Neutrophil (primary cell): Measurements from ENCODE around the gene ZNF407.

Source experiments
- H3K27ac ChIP-seq: fragments of 200-600 bp; sonication (generic); 2 replicates; pipeline ENCODE4 v1.5.1; 2016; ENCODE audit warnings: mild to moderate bottlenecking, moderate library complexity
- H3K27me3 ChIP-seq: fragments of 200-600 bp; sonication (generic); 2 replicates; pipeline ENCODE4 v1.6.0; 2016; ENCODE audit warnings: mild to moderate bottlenecking
- H3K36me3 ChIP-seq: fragments of 200-600 bp; sonication (generic); 2 replicates; pipeline ENCODE4 v1.5.1; 2017
- H3K4me1 ChIP-seq, 2 experiments: fragments of 200-600 bp in 1 of 2; sonication (generic) in 1 of 2; 1 replicate in 1 of 2; 2 replicates in 1 of 2; pipeline versions ENCODE4 v1.5.1 to v1.6.1; 2013 to 2016; ENCODE audit warnings: low read depth in 1 of 2, low read length in 1 of 2, mild to moderate bottlenecking in 1 of 2, moderate library complexity in 1 of 2; ENCODE audit not compliant: control insufficient read depth in 1 of 2, insufficient read depth in 1 of 2
- H3K4me3 ChIP-seq, 2 experiments: fragments of 200-600 bp in 1 of 2; sonication (generic) in 1 of 2; 1 replicate in 1 of 2; 2 replicates in 1 of 2; pipeline ENCODE4 v1.5.1; 2013 to 2016; ENCODE audit warnings: low read depth in 1 of 2, low read length in 1 of 2, mild to moderate bottlenecking in 1 of 2, moderate library complexity in 1 of 2
- H3K9me3 ChIP-seq: fragments of 200-600 bp; sonication (generic); 2 replicates; pipeline ENCODE4 v1.5.1; 2016
- TF ChIP-seq, protein P1 (sequence below): fragments of 200-600 bp; sonication (generic); IDR thresholded peaks from 2 replicates; pipeline ENCODE4 v1.5.1; 2016; ENCODE audit warnings: antibody characterized with exemption

ZNF407 gene

DNA sequence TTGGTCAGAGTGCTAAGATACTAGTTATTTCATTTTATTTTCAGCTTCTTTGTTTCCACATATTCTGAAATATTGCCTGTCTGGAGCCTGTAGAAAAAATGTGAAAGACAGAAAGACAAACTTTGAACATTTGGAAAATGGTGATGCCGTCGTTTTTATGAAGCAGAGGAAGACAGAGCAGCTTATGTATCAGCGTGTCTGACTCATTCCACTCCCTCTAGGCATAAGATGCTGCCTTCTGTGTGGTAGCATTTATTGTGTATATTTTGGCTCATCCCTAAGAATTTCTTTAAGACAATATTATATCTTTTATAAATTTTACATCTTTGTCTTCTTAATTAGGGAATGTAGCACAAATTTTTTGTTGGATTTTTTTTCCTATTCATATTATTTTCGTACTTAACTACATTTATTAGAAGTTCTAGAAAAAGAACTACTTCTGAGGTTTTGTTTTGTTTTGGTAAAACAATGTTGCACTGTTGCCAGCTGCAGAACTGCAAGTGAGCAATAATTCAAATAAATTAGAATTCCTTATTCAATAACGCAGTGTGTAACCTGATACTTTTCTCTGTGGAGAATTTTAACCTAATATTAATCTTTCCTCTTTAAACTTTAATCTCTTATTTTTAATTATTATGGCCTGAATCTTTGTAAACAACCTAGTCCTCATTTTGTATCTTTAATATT, 300.4 kb downstream of the ZNF407 start:
- no peak overlapping the region for H3K4me3 ChIP-seq
- TF ChIP-seq, protein P1, sequence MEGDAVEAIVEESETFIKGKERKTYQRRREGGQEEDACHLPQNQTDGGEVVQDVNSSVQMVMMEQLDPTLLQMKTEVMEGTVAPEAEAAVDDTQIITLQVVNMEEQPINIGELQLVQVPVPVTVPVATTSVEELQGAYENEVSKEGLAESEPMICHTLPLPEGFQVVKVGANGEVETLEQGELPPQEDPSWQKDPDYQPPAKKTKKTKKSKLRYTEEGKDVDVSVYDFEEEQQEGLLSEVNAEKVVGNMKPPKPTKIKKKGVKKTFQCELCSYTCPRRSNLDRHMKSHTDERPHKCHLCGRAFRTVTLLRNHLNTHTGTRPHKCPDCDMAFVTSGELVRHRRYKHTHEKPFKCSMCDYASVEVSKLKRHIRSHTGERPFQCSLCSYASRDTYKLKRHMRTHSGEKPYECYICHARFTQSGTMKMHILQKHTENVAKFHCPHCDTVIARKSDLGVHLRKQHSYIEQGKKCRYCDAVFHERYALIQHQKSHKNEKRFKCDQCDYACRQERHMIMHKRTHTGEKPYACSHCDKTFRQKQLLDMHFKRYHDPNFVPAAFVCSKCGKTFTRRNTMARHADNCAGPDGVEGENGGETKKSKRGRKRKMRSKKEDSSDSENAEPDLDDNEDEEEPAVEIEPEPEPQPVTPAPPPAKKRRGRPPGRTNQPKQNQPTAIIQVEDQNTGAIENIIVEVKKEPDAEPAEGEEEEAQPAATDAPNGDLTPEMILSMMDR: no peak
- peaks cover 3 to 6% of the 10 kb centered on the region in 2 experiments for H3K4me1 ChIP-seq
- no peaks in the 10 kb centered on the region for H3K36me3 ChIP-seq
- H3K27ac ChIP-seq: no peak overlapping the region
- H3K9me3 ChIP-seq: no peaks in the 10 kb centered on the region
- no peaks in the 10 kb centered on the region for H3K27me3 ChIP-seq

DNA sequence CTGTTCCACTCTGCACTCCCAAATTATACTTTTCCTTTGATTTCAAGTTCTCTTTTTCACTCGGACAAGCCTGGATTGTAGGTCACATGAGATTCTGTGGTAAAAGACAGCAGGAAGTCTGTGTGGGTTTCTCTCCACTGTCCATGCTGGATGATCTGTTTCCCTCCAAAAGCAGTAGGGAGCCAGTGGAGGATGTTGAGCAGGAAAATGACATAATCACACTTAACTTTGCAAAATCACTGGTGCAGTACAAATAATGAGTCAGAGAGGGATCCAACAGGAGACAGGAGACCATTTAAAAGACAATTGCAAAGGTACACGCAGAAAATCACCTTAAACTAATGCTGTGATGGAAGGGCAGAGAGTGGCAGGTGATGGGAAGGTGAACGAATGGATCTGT, 301.3 kb downstream of the ZNF407 start:
- Histone ChIP-seq H3K9me3 (no peaks in the 10 kb centered on the region), H3K27ac (no peak overlapping the region), H3K4me1 (peaks cover 3 to 6% of the 10 kb centered on the region in 2 experiments), H3K36me3 (no peaks in the 10 kb centered on the region), H3K27me3 (no peaks in the 10 kb centered on the region), H3K4me3 (no peak overlapping the region)
- TF ChIP-seq, protein P1: no peak

DNA sequence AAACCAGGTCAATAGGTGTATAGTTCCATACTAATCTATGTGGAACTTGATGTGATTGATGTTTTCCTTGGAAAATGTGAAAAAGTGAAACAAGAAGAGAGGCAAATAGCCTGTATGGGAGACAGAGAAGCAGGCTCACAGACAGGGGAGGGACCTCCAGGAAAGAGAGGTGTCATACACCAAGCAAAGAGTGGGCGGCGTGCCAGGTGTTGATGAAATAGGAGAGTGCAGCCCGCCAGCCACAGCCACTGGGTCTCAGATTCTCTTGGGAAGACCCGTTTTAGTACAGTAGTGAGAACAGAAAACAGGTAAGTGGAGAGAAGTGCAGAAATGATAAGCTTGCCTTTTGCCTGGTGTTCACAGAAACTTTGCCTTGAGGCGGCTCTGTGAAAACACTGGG, 301.9 kb downstream of the ZNF407 start:
- Histone ChIP-seq H3K9me3 (no peaks in the 10 kb centered on the region), H3K36me3 (no peaks in the 10 kb centered on the region), H3K27me3 (no peaks in the 10 kb centered on the region), H3K4me1 (peaks cover 3 to 6% of the 10 kb centered on the region in 2 experiments), H3K27ac (no peak overlapping the region), H3K4me3 (no peak overlapping the region)
- TF ChIP-seq, protein P1: no peak

DNA sequence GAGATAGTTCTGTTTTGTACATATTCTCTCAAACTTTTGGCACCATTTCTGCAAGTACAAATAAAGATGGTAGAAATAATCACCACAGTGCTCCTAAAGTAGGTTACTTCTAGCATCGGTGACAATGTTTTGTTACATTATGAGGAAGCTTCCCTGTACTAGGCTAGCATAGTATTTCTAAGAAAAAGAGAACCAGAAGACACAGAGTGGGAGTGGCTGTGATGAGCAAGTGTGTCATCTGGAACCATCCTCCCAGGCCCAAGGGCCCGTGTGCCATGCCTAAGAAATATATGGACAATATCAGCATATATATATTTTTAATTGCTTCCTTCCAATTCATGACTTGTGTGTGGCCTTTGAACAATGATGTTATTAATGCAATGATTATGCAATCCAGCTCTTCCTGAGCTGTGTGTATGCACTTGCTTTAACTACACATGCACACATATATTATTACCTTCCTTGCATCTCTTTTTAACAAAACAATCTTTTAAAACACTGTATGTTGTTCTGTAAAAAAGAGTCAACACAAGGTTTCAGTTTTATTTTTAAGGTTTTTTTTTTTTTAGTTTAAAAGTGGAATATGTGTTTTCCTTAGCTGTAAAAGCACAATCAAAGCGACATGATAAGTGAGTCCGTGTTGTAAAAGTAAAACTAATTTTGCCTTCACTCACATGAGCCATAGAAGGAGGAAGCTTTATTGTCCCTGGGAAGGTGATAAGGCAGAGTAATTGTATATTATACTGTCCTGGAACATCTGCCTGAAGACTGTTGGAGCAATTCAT, 303.9 kb downstream of the ZNF407 start:
- TF ChIP-seq, protein P1: no peak
- no peak overlapping the region for H3K4me3 ChIP-seq
- H3K9me3 ChIP-seq: no peaks in the 10 kb centered on the region
- peaks cover 3 to 6% of the 10 kb centered on the region in 2 experiments for H3K4me1 ChIP-seq
- H3K36me3 ChIP-seq: no peaks in the 10 kb centered on the region
- H3K27me3 ChIP-seq: no peaks in the 10 kb centered on the region
- no peak overlapping the region for H3K27ac ChIP-seq

DNA sequence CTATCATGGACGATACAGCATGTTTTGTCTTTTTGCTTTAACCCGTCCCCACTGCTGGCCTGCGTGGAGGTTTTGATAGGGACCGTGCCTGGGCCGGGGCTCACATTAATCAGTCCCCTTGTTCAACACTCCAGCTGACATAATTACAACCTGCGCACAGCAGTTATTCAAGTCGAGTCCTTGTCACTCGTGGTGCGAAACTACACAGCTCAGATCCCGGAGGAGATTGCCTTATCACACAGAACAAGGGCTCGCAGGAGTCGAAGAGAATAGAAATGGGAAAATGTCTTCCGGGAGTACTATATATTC, 304.4 kb downstream of the ZNF407 start:
- Histone ChIP-seq H3K27ac (no peak overlapping the region), H3K27me3 (no peaks in the 10 kb centered on the region), H3K36me3 (peaks cover 5% of the 10 kb centered on the region), H3K4me3 (no peak overlapping the region), H3K9me3 (no peaks in the 10 kb centered on the region), H3K4me1 (peaks cover 3 to 6% of the 10 kb centered on the region in 2 experiments)
- TF ChIP-seq, protein P1: no peak
